Activated CD8-positive, alpha-beta memory T cell treated with anti-CD3 and anti-CD28 coated beads, Interleukin-2, amount 50 U/mL, for 4 hours (primary cell): ENCODE data around the gene WDR11.
"Not testable (repeated sequence)": the region's sequence is repeated elsewhere in the genome, so short reads cannot be mapped to it uniquely, and the experiment has no call there.

Experiments
- DNase-seq: peaks from one replicate; pipeline ENCODE4 v3.0.0-alpha.2; 2020

WDR11 gene

GRCh38 chr10:120841522-120842189 is 9.5 kb upstream of the WDR11 start:
- DNase-seq, result no peak

GRCh38 chr10:120854388-120854787 is 3.2 kb downstream of the WDR11 start:
- no peak for DNase-seq

GRCh38 chr10:120861178-120861855 is 10.2 kb downstream of the WDR11 start:
- no peak for DNase-seq

GRCh38 chr10:120873741-120874140 is 22.6 kb downstream of the WDR11 start:
- no peak for DNase-seq

GRCh38 chr10:120883071-120883470 is 31.9 kb downstream of the WDR11 start:
- DNase-seq, result no peak

GRCh38 chr10:120887482-120887881 is 36.3 kb downstream of the WDR11 start:
- DNase-seq, result no peak

- DNase-seq, result no peak
Observed at GRCh38 chr10:120891365-120891764, 40.2 kb downstream of the WDR11 start.

- no peak for DNase-seq
Observed at GRCh38 chr10:120894556-120894955, 43.4 kb downstream of the WDR11 start.

GRCh38 chr10:120897343-120897742 is 46.2 kb downstream of the WDR11 start:
- DNase-seq, result no peak

- DNase-seq, result no peak
Observed at GRCh38 chr10:120905268-120905667, 54.1 kb downstream of the WDR11 start.

- no peak for DNase-seq
Observed at GRCh38 chr10:120917521-120918250, 66.5 kb downstream of the WDR11 start.

- DNase-seq, result not testable (repeated sequence)
Observed at GRCh38 chr10:120923886-120924285, 72.7 kb downstream of the WDR11 start.

- no peak for DNase-seq
Observed at GRCh38 chr10:120926611-120927010, 75.4 kb downstream of the WDR11 start.

- no peak for DNase-seq
Observed at GRCh38 chr10:120927352-120927751, 76.2 kb downstream of the WDR11 start.

GRCh38 chr10:120929166-120929565 is 78.0 kb downstream of the WDR11 start:
- DNase-seq, result no peak

GRCh38 chr10:120931423-120931822 is 80.3 kb downstream of the WDR11 start:
- no peak for DNase-seq

- DNase-seq, result no peak
Observed at GRCh38 chr10:120931999-120932398, 80.8 kb downstream of the WDR11 start.

GRCh38 chr10:120938822-120939221 is 87.7 kb downstream of the WDR11 start:
- DNase-seq, result no peak

- DNase-seq, result no peak
Observed at GRCh38 chr10:120940299-120940900, 89.2 kb downstream of the WDR11 start.

GRCh38 chr10:120941501-120941900 is 90.3 kb downstream of the WDR11 start:
- DNase-seq, result no peak

- DNase-seq, result peak; percentile 68
Observed at GRCh38 chr10:120942806-120943413, 91.7 kb downstream of the WDR11 start.

GRCh38 chr10:120943542-120943941 is 92.4 kb downstream of the WDR11 start:
- no peak for DNase-seq

- DNase-seq, result no peak
Observed at GRCh38 chr10:120944586-120945125, 93.5 kb downstream of the WDR11 start.
